Measurements from ENCODE around the gene FARP1.
"Not testable (repeated sequence)": the region's sequence is repeated elsewhere in the genome, so short reads cannot be mapped to it uniquely, and the experiment has no call there.

FARP1 gene

DNA sequence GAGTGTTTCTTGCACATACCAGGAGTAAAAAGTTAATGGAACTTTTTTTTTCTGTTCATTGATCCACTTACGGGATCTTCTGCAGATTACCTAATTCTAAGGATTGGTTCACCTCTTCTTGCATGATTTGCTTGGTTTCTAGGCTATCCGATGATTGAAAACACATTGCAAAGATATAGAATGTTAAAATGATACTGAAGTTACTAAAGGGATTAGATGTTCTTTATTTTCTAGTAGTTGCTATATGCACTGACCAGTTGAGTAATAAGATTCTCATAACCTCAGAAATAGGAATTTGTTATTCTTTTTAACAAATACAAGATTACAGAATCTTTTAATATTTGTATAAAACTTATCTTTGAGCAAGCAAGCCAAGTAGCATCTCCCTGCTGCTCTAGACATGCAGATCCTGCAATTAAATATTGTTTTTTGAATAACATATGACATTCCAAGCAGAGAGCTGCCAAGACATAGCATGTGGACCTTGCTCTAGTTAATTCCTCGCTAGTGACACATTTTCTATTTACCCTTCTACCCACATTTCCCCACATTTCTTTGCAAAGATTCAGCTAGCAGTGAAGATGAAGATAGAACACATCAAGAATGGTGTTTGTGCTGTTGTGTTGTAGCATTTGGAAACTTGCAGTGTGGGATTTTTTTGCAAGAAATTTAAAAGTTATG, 85.9 kb downstream of the FARP1 start:
- H3K79me2 ChIP-seq (ENCODE audit: control insufficient read depth, insufficient read depth, low read length, unreplicated experiment) = peaks cover 2% of the 10 kb centered on the region
- no peaks in the 10 kb centered on the region for H3K27me3 ChIP-seq (ENCODE audit: insufficient read depth, low read length)
- H2AFZ ChIP-seq (ENCODE audit: low read length, unreplicated experiment) = no peak overlapping the region
- no peaks in the 10 kb centered on the region for H3K4me1 ChIP-seq (ENCODE audit: control insufficient read depth, insufficient read depth, low read length, unreplicated experiment)
- H3K36me3 ChIP-seq (ENCODE audit: insufficient read depth, low read length) = no peaks in the 10 kb centered on the region; the same call in 1 of the 2 replicates
- H3K4me3 ChIP-seq (ENCODE audit: low read depth, low read length) = no peak overlapping the region
- H3K27ac ChIP-seq (ENCODE audit: low read depth, low read length) = no peak overlapping the region

GRCh38 chr13:98230762-98231161, 87.9 kb downstream of the FARP1 start:
- not testable (repeated sequence) for H2AFZ ChIP-seq (ENCODE audit: low read length, unreplicated experiment); H3K27me3 ChIP-seq (ENCODE audit: insufficient read depth, low read length); H3K36me3 ChIP-seq (ENCODE audit: insufficient read depth, low read length); H3K4me3 ChIP-seq (ENCODE audit: low read depth, low read length); H3K4me1 ChIP-seq (ENCODE audit: control insufficient read depth, insufficient read depth, low read length, unreplicated experiment); H3K79me2 ChIP-seq (ENCODE audit: control insufficient read depth, insufficient read depth, low read length, unreplicated experiment); H3K27ac ChIP-seq (ENCODE audit: low read depth, low read length)

DNA sequence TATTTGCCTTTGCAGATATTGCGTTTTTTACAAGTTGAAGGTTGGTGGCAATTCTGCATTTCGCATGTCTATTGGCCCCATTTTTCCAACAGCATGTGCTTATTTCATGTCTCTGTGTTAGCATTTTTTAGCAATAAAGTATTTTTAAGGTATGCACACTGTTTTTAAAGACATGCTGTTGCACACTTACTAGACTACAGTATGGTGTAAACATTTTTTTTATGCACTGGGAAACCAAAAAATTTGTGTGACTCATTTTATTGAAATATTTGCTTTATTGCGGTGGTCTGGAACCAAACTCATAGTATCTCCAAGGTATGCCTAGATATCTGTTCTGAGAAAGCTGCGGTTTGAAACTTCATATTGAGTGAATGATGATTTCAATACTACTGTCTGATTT, 89.6 kb downstream of the FARP1 start:
- H2AFZ ChIP-seq (ENCODE audit: low read length, unreplicated experiment) = no peak overlapping the region
- no peaks in the 10 kb centered on the region for H3K27me3 ChIP-seq (ENCODE audit: insufficient read depth, low read length)
- H3K79me2 ChIP-seq (ENCODE audit: control insufficient read depth, insufficient read depth, low read length, unreplicated experiment) = no peaks in the 10 kb centered on the region
- no peaks in the 10 kb centered on the region for H3K36me3 ChIP-seq (ENCODE audit: insufficient read depth, low read length)
- H3K4me3 ChIP-seq (ENCODE audit: low read depth, low read length) = no peak overlapping the region
- H3K4me1 ChIP-seq (ENCODE audit: control insufficient read depth, insufficient read depth, low read length, unreplicated experiment) = no peaks in the 10 kb centered on the region
- H3K27ac ChIP-seq (ENCODE audit: low read depth, low read length) = no peak overlapping the region

- no peaks in the 10 kb centered on the region for H3K36me3 ChIP-seq (ENCODE audit: insufficient read depth, low read length)
- H3K4me1 ChIP-seq (ENCODE audit: control insufficient read depth, insufficient read depth, low read length, unreplicated experiment) = no peaks in the 10 kb centered on the region
- no peak overlapping the region for H3K4me3 ChIP-seq (ENCODE audit: low read depth, low read length)
- H3K27ac ChIP-seq (ENCODE audit: low read depth, low read length) = no peak overlapping the region
- no peaks in the 10 kb centered on the region for H3K79me2 ChIP-seq (ENCODE audit: control insufficient read depth, insufficient read depth, low read length, unreplicated experiment)
- no peaks in the 10 kb centered on the region for H3K27me3 ChIP-seq (ENCODE audit: insufficient read depth, low read length)
- H2AFZ ChIP-seq (ENCODE audit: low read length, unreplicated experiment) = no peak overlapping the region
These were observed 90.2 kb downstream of the FARP1 start for GRCh38 chr13:98233127-98233526.

DNA sequence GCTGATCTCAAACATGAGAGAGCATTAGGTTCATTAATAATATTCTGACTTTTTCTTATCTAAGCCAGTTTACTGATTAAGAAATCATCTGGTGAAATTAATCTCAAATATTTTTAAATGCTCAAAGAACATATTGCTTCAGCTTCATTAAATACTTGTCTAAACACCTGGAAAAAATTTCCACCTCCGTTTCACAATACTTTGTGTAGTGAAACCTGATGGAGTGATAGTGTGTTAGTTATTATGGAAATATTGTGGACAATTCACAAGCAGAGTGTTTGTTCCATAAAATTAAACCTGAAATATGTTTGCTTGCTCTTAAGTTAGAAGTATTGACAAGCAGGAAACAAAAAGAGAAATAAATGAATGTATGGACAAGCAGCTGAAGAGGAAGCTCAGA, 91.5 kb downstream of the FARP1 start:
- Histone ChIP-seq H3K79me2 (ENCODE audit: control insufficient read depth, insufficient read depth, low read length, unreplicated experiment) (no peaks in the 10 kb centered on the region), H3K27ac (ENCODE audit: low read depth, low read length) (no peak overlapping the region), H3K4me1 (ENCODE audit: control insufficient read depth, insufficient read depth, low read length, unreplicated experiment) (no peaks in the 10 kb centered on the region), H3K36me3 (ENCODE audit: insufficient read depth, low read length) (no peaks in the 10 kb centered on the region), H2AFZ (ENCODE audit: low read length, unreplicated experiment) (no peak overlapping the region), H3K4me3 (ENCODE audit: low read depth, low read length) (no peak overlapping the region), H3K27me3 (ENCODE audit: insufficient read depth, low read length) (no peaks in the 10 kb centered on the region)

DNA sequence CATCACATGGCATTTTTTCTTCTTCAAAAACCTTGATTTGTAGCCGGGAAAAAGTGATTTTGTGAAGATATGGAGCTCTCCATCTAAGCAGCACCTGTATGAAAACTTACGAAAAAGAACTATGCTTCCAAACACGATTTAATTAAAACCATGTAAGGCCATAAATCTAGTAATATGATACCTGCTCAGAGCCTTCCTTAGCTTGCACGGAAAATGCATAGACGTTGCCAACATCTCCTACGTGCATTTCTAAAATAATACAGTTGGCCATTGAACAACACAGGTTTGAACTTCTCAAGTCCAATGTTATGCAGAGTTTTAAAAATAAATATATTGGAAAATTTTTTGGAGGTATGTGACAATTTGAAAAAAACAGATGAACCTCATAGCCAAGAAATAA, 93.3 kb downstream of the FARP1 start:
- Histone ChIP-seq H3K4me1 (ENCODE audit: control insufficient read depth, insufficient read depth, low read length, unreplicated experiment) (no peaks in the 10 kb centered on the region), H3K36me3 (ENCODE audit: insufficient read depth, low read length) (no peaks in the 10 kb centered on the region), H3K4me3 (ENCODE audit: low read depth, low read length) (no peak overlapping the region), H3K79me2 (ENCODE audit: control insufficient read depth, insufficient read depth, low read length, unreplicated experiment) (no peaks in the 10 kb centered on the region), H2AFZ (ENCODE audit: low read length, unreplicated experiment) (no peak overlapping the region), H3K27me3 (ENCODE audit: insufficient read depth, low read length) (no peaks in the 10 kb centered on the region), H3K27ac (ENCODE audit: low read depth, low read length) (no peak overlapping the region)

DNA sequence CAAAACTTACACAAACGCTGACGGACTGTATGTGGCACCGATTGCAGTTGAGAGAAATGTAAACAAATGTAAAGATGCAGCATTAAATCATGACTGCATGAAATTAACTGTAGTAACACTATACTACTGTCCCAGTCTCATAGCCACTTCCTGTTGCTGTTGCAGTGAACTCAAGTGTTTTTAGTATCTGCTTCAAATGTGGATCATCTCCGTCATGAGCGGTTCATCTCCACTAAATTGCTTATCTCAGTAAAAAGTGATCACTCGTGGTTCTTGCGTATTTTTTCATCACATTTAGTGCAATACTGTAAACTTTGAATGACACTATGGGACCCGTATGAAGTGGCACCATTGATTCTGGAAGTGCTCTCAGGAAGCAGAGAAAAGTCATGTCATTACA, 94.4 kb downstream of the FARP1 start:
- no peaks in the 10 kb centered on the region for H3K36me3 ChIP-seq (ENCODE audit: insufficient read depth, low read length)

GRCh38 chr13:98239162-98240076, 96.5 kb downstream of the FARP1 start:
- Histone ChIP-seq H3K27me3 (ENCODE audit: insufficient read depth, low read length) (no peaks in the 10 kb centered on the region), H2AFZ (ENCODE audit: low read length, unreplicated experiment) (no peak overlapping the region), H3K4me3 (ENCODE audit: low read depth, low read length) (no peak overlapping the region), H3K79me2 (ENCODE audit: control insufficient read depth, insufficient read depth, low read length, unreplicated experiment) (no peaks in the 10 kb centered on the region), H3K4me1 (ENCODE audit: control insufficient read depth, insufficient read depth, low read length, unreplicated experiment) (no peaks in the 10 kb centered on the region), H3K27ac (ENCODE audit: low read depth, low read length) (no peak overlapping the region), H3K36me3 (ENCODE audit: insufficient read depth, low read length) (no peaks in the 10 kb centered on the region)

More for the DNA sequence above, 94.4 kb downstream of the FARP1 start:
- H3K79me2 ChIP-seq (ENCODE audit: control insufficient read depth, insufficient read depth, low read length, unreplicated experiment) = no peaks in the 10 kb centered on the region
- no peak overlapping the region for H2AFZ ChIP-seq (ENCODE audit: low read length, unreplicated experiment)
- H3K27me3 ChIP-seq (ENCODE audit: insufficient read depth, low read length) = no peaks in the 10 kb centered on the region
- H3K4me3 ChIP-seq (ENCODE audit: low read depth, low read length) = no peak overlapping the region
- no peak overlapping the region for H3K27ac ChIP-seq (ENCODE audit: low read depth, low read length)
- H3K4me1 ChIP-seq (ENCODE audit: control insufficient read depth, insufficient read depth, low read length, unreplicated experiment) = no peaks in the 10 kb centered on the region

- no peaks in the 10 kb centered on the region for H3K4me1 ChIP-seq (ENCODE audit: control insufficient read depth, insufficient read depth, low read length, unreplicated experiment)
- no peak overlapping the region for H3K27ac ChIP-seq (ENCODE audit: low read depth, low read length)
- H3K27me3 ChIP-seq (ENCODE audit: insufficient read depth, low read length) = no peaks in the 10 kb centered on the region
- no peak overlapping the region for H3K4me3 ChIP-seq (ENCODE audit: low read depth, low read length)
- no peaks in the 10 kb centered on the region for H3K36me3 ChIP-seq (ENCODE audit: insufficient read depth, low read length)
- H3K79me2 ChIP-seq (ENCODE audit: control insufficient read depth, insufficient read depth, low read length, unreplicated experiment) = no peaks in the 10 kb centered on the region
- no peak overlapping the region for H2AFZ ChIP-seq (ENCODE audit: low read length, unreplicated experiment)
These were observed 97.2 kb downstream of the FARP1 start for GRCh38 chr13:98240135-98240534.

- Histone ChIP-seq H3K36me3 (ENCODE audit: insufficient read depth, low read length) (no peaks in the 10 kb centered on the region), H3K27me3 (ENCODE audit: insufficient read depth, low read length) (no peaks in the 10 kb centered on the region), H3K27ac (ENCODE audit: low read depth, low read length) (no peak overlapping the region), H3K4me3 (ENCODE audit: low read depth, low read length) (no peak overlapping the region), H2AFZ (ENCODE audit: low read length, unreplicated experiment) (no peak overlapping the region), H3K4me1 (ENCODE audit: control insufficient read depth, insufficient read depth, low read length, unreplicated experiment) (no peaks in the 10 kb centered on the region), H3K79me2 (ENCODE audit: control insufficient read depth, insufficient read depth, low read length, unreplicated experiment) (no peaks in the 10 kb centered on the region)
These were observed 98.1 kb downstream of the FARP1 start for GRCh38 chr13:98240974-98241373.

DNA sequence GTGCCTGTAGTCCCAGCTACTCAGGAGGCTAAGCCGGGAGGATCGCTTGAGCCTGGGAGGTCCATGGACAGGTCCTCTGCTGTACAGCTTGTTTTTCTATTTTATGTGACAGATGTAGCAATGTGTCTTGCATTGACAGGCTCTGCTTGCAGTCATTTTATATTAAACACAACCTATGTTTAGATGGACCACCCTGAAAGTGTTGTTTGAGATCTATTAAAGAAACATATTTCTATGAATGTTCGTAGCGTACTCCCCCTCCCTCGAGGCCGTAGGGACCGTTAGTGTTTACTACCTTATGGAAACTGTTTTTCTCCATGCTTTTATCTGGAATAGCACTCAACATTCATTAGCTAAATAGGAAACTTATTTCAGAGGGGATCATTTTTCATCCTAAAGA, 99.1 kb downstream of the FARP1 start:
- no peaks in the 10 kb centered on the region for H3K79me2 ChIP-seq (ENCODE audit: control insufficient read depth, insufficient read depth, low read length, unreplicated experiment)
- H2AFZ ChIP-seq (ENCODE audit: low read length, unreplicated experiment) = no peak overlapping the region
- H3K4me3 ChIP-seq (ENCODE audit: low read depth, low read length) = no peak overlapping the region
- H3K27me3 ChIP-seq (ENCODE audit: insufficient read depth, low read length) = no peaks in the 10 kb centered on the region
- H3K36me3 ChIP-seq (ENCODE audit: insufficient read depth, low read length) = no peaks in the 10 kb centered on the region
- no peaks in the 10 kb centered on the region for H3K4me1 ChIP-seq (ENCODE audit: control insufficient read depth, insufficient read depth, low read length, unreplicated experiment)
- no peak overlapping the region for H3K27ac ChIP-seq (ENCODE audit: low read depth, low read length)

All from ACC112 (cell line).